Keratinocyte (primary cell): ENCODE results near the gene WEE2. TPM values are rescaled to one million over a fixed set of nuclear protein-coding genes. Genes with fewer than 3 reads are reported as not detected.

Experiments
- DNase-seq: peaks from one replicate; pipeline ENCODE4 v3.0.0-alpha.2; 2011; ENCODE audit warnings: low read depth, missing footprints, low spot score
- FAIRE-seq: peaks from 2 replicates; lab custom pipeline; 2011; peaks lifted over from hg19 to GRCh38; lab: Jason Lieb, UNC
- H2AFZ ChIP-seq: 2 replicates; pipeline ENCODE4 v1.6.0; 2012; ENCODE audit warnings: low read length, control low read depth, inconsistent platforms; ENCODE audit not compliant: control insufficient read depth
- H3K27ac ChIP-seq: 2 replicates; pipeline ENCODE4 v1.5.1; 2011; ENCODE audit warnings: low read length; ENCODE audit not compliant: control insufficient read depth, insufficient read depth
- H3K27me3 ChIP-seq: 3 replicates; pipeline ENCODE4 v1.6.0; 2011; ENCODE audit warnings: low read length; ENCODE audit not compliant: control insufficient read depth, insufficient read depth; ENCODE audit errors: extremely low read depth
- H3K36me3 ChIP-seq, 2 experiments: 2 replicates in 1 of 2; 3 replicates in 1 of 2; pipeline ENCODE4 v1.5.1; 2011; ENCODE audit warnings: low read length in 2 of 2, mild to moderate bottlenecking in 1 of 2; ENCODE audit not compliant: control insufficient read depth in 2 of 2, insufficient read depth in 2 of 2; ENCODE audit errors: extremely low read depth in 1 of 2
- H3K4me1 ChIP-seq: 3 replicates; pipeline ENCODE4 v1.5.1; 2011; ENCODE audit warnings: low read length; ENCODE audit not compliant: control insufficient read depth, insufficient read depth; ENCODE audit errors: extremely low read depth
- H3K4me2 ChIP-seq: 3 replicates; pipeline ENCODE4 v1.6.0; 2011; ENCODE audit warnings: low read depth, low read length; ENCODE audit not compliant: control insufficient read depth, insufficient read depth; ENCODE audit errors: extremely low read depth
- H3K4me3 ChIP-seq, 3 experiments: fragments of 200-600 bp in 1 of 3; sonication (generic) in 1 of 3; 2 replicates in 2 of 3; 3 replicates in 1 of 3; pipeline ENCODE4 v1.5.1; 2011 to 2016; ENCODE audit warnings: low read length in 3 of 3, mild to moderate bottlenecking in 3 of 3, control low read depth in 2 of 3, inconsistent platforms in 1 of 3, low read depth in 1 of 3, mixed read lengths in 1 of 3, mixed run types in 1 of 3, moderate library complexity in 1 of 3; ENCODE audit not compliant: control insufficient read depth in 2 of 3, insufficient read depth in 2 of 3; ENCODE audit errors: extremely low read depth in 1 of 3
- H3K79me2 ChIP-seq: 2 replicates; pipeline ENCODE4 v1.6.0; 2012; ENCODE audit warnings: low read length; ENCODE audit not compliant: control insufficient read depth, insufficient read depth
- H3K9ac ChIP-seq: 3 replicates; pipeline ENCODE4 v1.6.0; 2011; ENCODE audit warnings: low read length; ENCODE audit not compliant: control insufficient read depth, insufficient read depth; ENCODE audit errors: extremely low read depth
- H3K9me1 ChIP-seq: 3 replicates; pipeline ENCODE4 v1.6.0; 2011; ENCODE audit warnings: low read length; ENCODE audit not compliant: control insufficient read depth, insufficient read depth; ENCODE audit errors: extremely low read depth
- H3K9me3 ChIP-seq: 2 replicates; pipeline ENCODE4 v1.5.1; 2012; ENCODE audit warnings: low read depth, low read length; ENCODE audit not compliant: control insufficient read depth
- H4K20me1 ChIP-seq: 3 replicates; pipeline ENCODE4 v1.6.0; 2011; ENCODE audit warnings: low read length; ENCODE audit not compliant: control insufficient read depth, insufficient read depth; ENCODE audit errors: extremely low read depth
- CTCF ChIP-seq, 3 experiments: IDR thresholded peaks in 1 of 3; conservative IDR thresholded peaks in 1 of 3; optimal IDR thresholded peaks in 1 of 3; 2 replicates in 2 of 3; 3 replicates in 1 of 3; pipeline versions ENCODE3 to v1.5.1; 2011; ENCODE audit warnings: low read length in 3 of 3, mild to moderate bottlenecking in 3 of 3, moderate library complexity in 2 of 3, control low read depth in 1 of 3, inconsistent platforms in 1 of 3; ENCODE audit not compliant: insufficient read depth in 2 of 3; ENCODE audit errors: extremely low read depth in 1 of 3
- EZH2 ChIP-seq: IDR thresholded peaks from one replicate; pipeline ENCODE4 v1.6.1; 2012; ENCODE audit warnings: inconsistent platforms, mild to moderate bottlenecking, low read length, moderate library complexity
- dilution Hi-C: fragments of 300-500 bp; cut with MboI; formaldehyde crosslinking; loops from one replicate; pipeline ENCODE4 v1.7.0; 2020; ENCODE audit warnings: low sequenced_read_pairs; ENCODE audit not compliant: extremely low pct_ligation_motif_present
- polyA plus RNA-seq, 5 experiments: library from polyadenylated mRNA; depleted of rRNA in 3 of 5; stranded (reverse) in 3 of 5; stranded (forward) in 1 of 5; unstranded in 1 of 5; fragments of >200 nt; gene quantifications; 1 replicate in 1 of 5; 2 replicates in 3 of 5; 3 replicates in 1 of 5; pipeline versions ENCODE4 v1.2.1 to v1.2.3, GENCODE V29; 2011 to 2012; ENCODE audit warnings: missing spikeins in 2 of 5, low read depth in 1 of 5, low replicate concordance in 1 of 5

Gene WEE2
- polyA plus RNA-seq, 1 donor (not counting 4 experiments of a cell fraction or from before 2014, with no cell fraction given): not detected

- no peaks in the 10 kb centered on the region for H4K20me1 ChIP-seq
- FAIRE-seq (no peak), DNase-seq (no peak)
- no peaks in the 10 kb centered on the region for H3K79me2 ChIP-seq
- H3K4me2 ChIP-seq: no peak overlapping the region
- dilution Hi-C loops: no loop called here
- H3K36me3 ChIP-seq: no peaks in the 10 kb centered on the region
- no peak overlapping the region for H3K27ac ChIP-seq
- no peak for TF ChIP-seq EZH2
- no peak for TF ChIP-seq CTCF (optimal IDR thresholded peaks at IDR 0.05 in 1 of 3, IDR thresholded peaks at IDR 0.05 in 1 of 3, conservative IDR thresholded peaks at IDR 0.05 in 1 of 3; ENCODE audit: extremely low read depth in 1 of 3, insufficient read depth in 2 of 3, low read length in 3 of 3)
- no peak overlapping the region for H3K4me3 ChIP-seq
- no peaks in the 10 kb centered on the region for H3K27me3 ChIP-seq
- no peaks in the 10 kb centered on the region for H3K9me3 ChIP-seq
- no peak overlapping the region for H2AFZ ChIP-seq
- peaks cover 12% of the 10 kb centered on the region for H3K4me1 ChIP-seq
- no peak overlapping the region for H3K9ac ChIP-seq
- H3K9me1 ChIP-seq: no peaks in the 10 kb centered on the region
These were observed 3.4 kb upstream of the WEE2 start for GRCh38 chr7:141704741-141705140.

DNA sequence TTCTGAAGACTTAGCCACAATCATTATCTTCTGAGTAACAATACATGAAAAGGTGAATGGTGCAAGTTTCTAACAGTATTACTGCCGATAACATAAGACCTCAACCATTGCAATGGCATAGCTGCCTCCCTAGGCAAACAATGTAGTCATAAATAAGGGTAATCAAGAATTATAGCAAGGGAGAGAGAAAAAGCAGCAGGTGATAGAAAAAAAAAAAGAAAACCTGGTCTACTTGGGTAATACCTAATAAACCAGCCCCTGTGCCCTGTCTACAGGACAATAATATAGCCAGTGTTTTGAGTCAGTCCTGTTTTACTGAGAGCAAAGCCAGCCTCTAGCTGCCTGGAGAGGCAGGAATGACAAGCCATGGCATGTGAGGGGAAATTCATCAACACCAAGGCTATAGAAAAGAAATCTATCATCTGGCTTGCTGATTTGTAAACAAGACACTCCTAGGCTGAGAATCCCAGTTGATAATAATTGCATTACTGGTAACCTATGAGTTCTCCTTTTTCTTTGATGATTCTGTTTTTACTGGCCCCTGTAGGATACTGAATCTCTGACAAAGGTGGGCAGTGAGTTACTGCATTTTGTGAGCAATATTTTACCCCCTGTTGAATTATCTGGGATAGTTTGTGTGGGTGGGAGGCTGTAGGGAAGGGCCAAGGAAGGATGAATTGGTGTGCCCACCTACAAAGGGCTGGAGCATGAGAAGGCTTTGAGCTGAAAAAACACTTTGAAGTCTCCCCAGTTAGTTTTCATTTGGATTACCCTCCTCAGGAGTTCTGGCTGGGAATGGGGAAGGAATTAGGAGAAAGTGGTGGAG is 1.7 kb upstream of the WEE2 start:
- FAIRE-seq (peak; percentile 41), DNase-seq (no peak)
- Histone ChIP-seq H3K27ac (no peak overlapping the region), H3K4me3 (no peak overlapping the region), H3K36me3 (no peaks in the 10 kb centered on the region), H3K9me1 (no peaks in the 10 kb centered on the region), H3K9me3 (no peaks in the 10 kb centered on the region), H3K27me3 (no peaks in the 10 kb centered on the region), H2AFZ (no peak overlapping the region), H3K79me2 (no peaks in the 10 kb centered on the region), H4K20me1 (no peaks in the 10 kb centered on the region), H3K4me2 (no peak overlapping the region), H3K9ac (no peak overlapping the region), H3K4me1 (peaks cover 10% of the 10 kb centered on the region)
- TF ChIP-seq CTCF (optimal IDR thresholded peaks at IDR 0.05 in 1 of 3, IDR thresholded peaks at IDR 0.05 in 1 of 3, conservative IDR thresholded peaks at IDR 0.05 in 1 of 3; ENCODE audit: extremely low read depth in 1 of 3, insufficient read depth in 2 of 3, low read length in 3 of 3): no peak
- dilution Hi-C loops: no loop called here
